Activated naive CD8-positive, alpha-beta T cell treated with anti-CD3 and anti-CD28 coated beads for 36 hours (primary cell): Measurements from ENCODE around the gene SERTAD1. TPM values are rescaled to one million over a fixed set of nuclear protein-coding genes. Genes with fewer than 3 reads are reported as not detected.
"Not testable (repeated sequence)": the region's sequence is repeated elsewhere in the genome, so short reads cannot be mapped to it uniquely, and the experiment has no call there.

Experiments used
- DNase-seq: peaks from one replicate; pipeline ENCODE4 v3.0.0; 2021
- H3K27ac Mint-ChIP-seq: one replicate; pipeline ENCODE4 v1.8.0; 2022; ENCODE audit warnings: mild to moderate bottlenecking, moderate library complexity, mixed read lengths
- H3K27me3 Mint-ChIP-seq: one replicate; pipeline ENCODE4 v1.8.0; 2022; ENCODE audit warnings: mild to moderate bottlenecking, mixed read lengths
- H3K36me3 Mint-ChIP-seq: one replicate; pipeline ENCODE4 v1.8.0; 2021; ENCODE audit warnings: mild to moderate bottlenecking, mixed read lengths
- H3K4me1 Mint-ChIP-seq: one replicate; pipeline ENCODE4 v1.8.0; 2021; ENCODE audit warnings: mixed read lengths
- H3K4me3 Mint-ChIP-seq: one replicate; pipeline ENCODE4 v1.8.0; 2022; ENCODE audit warnings: mild to moderate bottlenecking, moderate library complexity, mixed read lengths
- H3K9me3 Mint-ChIP-seq: one replicate; pipeline ENCODE4 v1.8.0; 2022; ENCODE audit warnings: mixed read lengths
- total RNA-seq, 2 experiments: library from RNA; stranded (reverse); gene quantifications; one replicate each; pipeline ENCODE4 v1.2.3, GENCODE V29; 2021

SERTAD1 gene
- total RNA-seq, 2 experiments from 2014 or later, result 10.0 TPM

- Mint-ChIP-seq H3K4me3 (no peak overlapping the region), H3K27ac (no peak overlapping the region), H3K27me3 (peaks cover 3% of the 10 kb centered on the region), H3K36me3 (no peaks in the 10 kb centered on the region), H3K9me3 (no peaks in the 10 kb centered on the region), H3K4me1 (peaks cover 3% of the 10 kb centered on the region)
- DNase-seq, result no peak
These were observed 15.8 kb downstream of the SERTAD1 start for GRCh38 chr19:40410030-40410389.

GRCh38 chr19:40408598-40408925 lies 17.2 kb downstream of the SERTAD1 start:
- H3K9me3 Mint-ChIP-seq, H3K4me3 Mint-ChIP-seq, H3K36me3 Mint-ChIP-seq, H3K27ac Mint-ChIP-seq, H3K4me1 Mint-ChIP-seq, DNase-seq, H3K27me3 Mint-ChIP-seq: not testable (repeated sequence)

- Mint-ChIP-seq H3K36me3 (no peaks in the 10 kb centered on the region), H3K27me3 (no peaks in the 10 kb centered on the region), H3K27ac (no peak overlapping the region), H3K4me3 (no peak overlapping the region), H3K4me1 (peaks cover 9% of the 10 kb centered on the region), H3K9me3 (no peaks in the 10 kb centered on the region)
- DNase-seq, result no peak
These were observed 17.8 kb downstream of the SERTAD1 start for GRCh38 chr19:40407714-40408597.

GRCh38 chr19:40403262-40403984 lies 22.4 kb downstream of the SERTAD1 start:
- Mint-ChIP-seq H3K9me3 (no peaks in the 10 kb centered on the region), H3K36me3 (no peaks in the 10 kb centered on the region), H3K27ac (peak overlapping the region; percentile 64), H3K27me3 (no peaks in the 10 kb centered on the region), H3K4me3 (peak overlapping the region; percentile 84), H3K4me1 (peaks cover 12% of the 10 kb centered on the region)
- DNase-seq, result peak; percentile 81

GRCh38 chr19:40400559-40400958 lies 25.2 kb downstream of the SERTAD1 start:
- Mint-ChIP-seq H3K4me1 (peaks cover 9% of the 10 kb centered on the region), H3K27ac (no peak overlapping the region), H3K27me3 (no peaks in the 10 kb centered on the region), H3K4me3 (no peak overlapping the region), H3K9me3 (no peaks in the 10 kb centered on the region), H3K36me3 (no peaks in the 10 kb centered on the region)
- DNase-seq, result no peak

GRCh38 chr19:40398417-40399131 lies 27.2 kb downstream of the SERTAD1 start:
- H3K27me3 Mint-ChIP-seq, result no peaks in the 10 kb centered on the region
- H3K4me1 Mint-ChIP-seq, result peaks cover 7% of the 10 kb centered on the region
- DNase-seq, result peak; percentile 62
- H3K27ac Mint-ChIP-seq, result no peak overlapping the region
- no peak overlapping the region for H3K4me3 Mint-ChIP-seq
- no peaks in the 10 kb centered on the region for H3K36me3 Mint-ChIP-seq
- H3K9me3 Mint-ChIP-seq, result no peaks in the 10 kb centered on the region

- H3K9me3 Mint-ChIP-seq, result no peaks in the 10 kb centered on the region
- DNase-seq, result no peak
- H3K4me3 Mint-ChIP-seq, result no peak overlapping the region
- no peaks in the 10 kb centered on the region for H3K36me3 Mint-ChIP-seq
- H3K27ac Mint-ChIP-seq, result no peak overlapping the region
- peaks cover 3% of the 10 kb centered on the region for H3K4me1 Mint-ChIP-seq
- no peaks in the 10 kb centered on the region for H3K27me3 Mint-ChIP-seq
These were observed 28.3 kb downstream of the SERTAD1 start for GRCh38 chr19:40397568-40397906.

- Mint-ChIP-seq H3K27me3 (no peaks in the 10 kb centered on the region), H3K36me3 (no peaks in the 10 kb centered on the region), H3K9me3 (no peaks in the 10 kb centered on the region), H3K4me1 (peaks cover 3% of the 10 kb centered on the region), H3K4me3 (no peak overlapping the region), H3K27ac (no peak overlapping the region)
- no peak for DNase-seq
These were observed 28.8 kb downstream of the SERTAD1 start for GRCh38 chr19:40396886-40397567.

GRCh38 chr19:40395956-40396355 lies 29.8 kb downstream of the SERTAD1 start:
- Mint-ChIP-seq H3K4me1 (peaks cover 3% of the 10 kb centered on the region), H3K27me3 (no peaks in the 10 kb centered on the region), H3K9me3 (no peaks in the 10 kb centered on the region), H3K4me3 (no peak overlapping the region), H3K27ac (no peak overlapping the region), H3K36me3 (no peaks in the 10 kb centered on the region)
- no peak for DNase-seq

- Mint-ChIP-seq H3K9me3 (no peaks in the 10 kb centered on the region), H3K36me3 (no peaks in the 10 kb centered on the region), H3K4me3 (no peak overlapping the region), H3K27me3 (no peaks in the 10 kb centered on the region), H3K4me1 (peaks cover 3% of the 10 kb centered on the region), H3K27ac (no peak overlapping the region)
- DNase-seq, result no peak
These were observed 31.0 kb downstream of the SERTAD1 start for GRCh38 chr19:40394816-40395210.

- peaks cover 3% of the 10 kb centered on the region for H3K4me1 Mint-ChIP-seq
- no peak overlapping the region for H3K27ac Mint-ChIP-seq
These were observed 31.6 kb downstream of the SERTAD1 start for GRCh38 chr19:40393894-40394815.

GRCh38 chr19:40392894-40393517 lies 32.8 kb downstream of the SERTAD1 start:
- Mint-ChIP-seq H3K27me3 (no peaks in the 10 kb centered on the region), H3K27ac (no peak overlapping the region), H3K9me3 (no peaks in the 10 kb centered on the region), H3K4me3 (no peak overlapping the region), H3K4me1 (no peaks in the 10 kb centered on the region), H3K36me3 (no peaks in the 10 kb centered on the region)
- no peak for DNase-seq

More at GRCh38 chr19:40393894-40394815, 31.6 kb downstream of the SERTAD1 start:
- no peak overlapping the region for H3K4me3 Mint-ChIP-seq
- no peaks in the 10 kb centered on the region for H3K27me3 Mint-ChIP-seq
- H3K9me3 Mint-ChIP-seq, result no peaks in the 10 kb centered on the region
- no peaks in the 10 kb centered on the region for H3K36me3 Mint-ChIP-seq
- no peak for DNase-seq

GRCh38 chr19:40392123-40392522 lies 33.7 kb downstream of the SERTAD1 start:
- no peaks in the 10 kb centered on the region for H3K27me3 Mint-ChIP-seq
- H3K4me1 Mint-ChIP-seq, result no peaks in the 10 kb centered on the region
- H3K9me3 Mint-ChIP-seq, result no peaks in the 10 kb centered on the region
- DNase-seq, result no peak
- H3K4me3 Mint-ChIP-seq, result no peak overlapping the region
- H3K27ac Mint-ChIP-seq, result no peak overlapping the region
- H3K36me3 Mint-ChIP-seq, result no peaks in the 10 kb centered on the region
